Mesodermal cell (in vitro differentiated cells): Measurements from ENCODE around the gene ADARB2.
"Not testable (repeated sequence)": the region's sequence is repeated elsewhere in the genome, so short reads cannot be mapped to it uniquely, and the experiment has no call there.

Experiments
- H3K27ac ChIP-seq: 2 replicates; pipeline ENCODE4 v1.7.0; 2013; ENCODE audit warnings: mild to moderate bottlenecking, low read depth, low read length, moderate library complexity; ENCODE audit not compliant: severe bottlenecking
- H3K36me3 ChIP-seq: 2 replicates; pipeline ENCODE4 v1.7.1; 2013; ENCODE audit warnings: mild to moderate bottlenecking, low read length, moderate library complexity; ENCODE audit not compliant: control insufficient read depth, insufficient read depth
- H3K4me1 ChIP-seq: one replicate; pipeline ENCODE4 v1.7.1; 2013; ENCODE audit warnings: mild to moderate bottlenecking, low read length; ENCODE audit not compliant: insufficient read depth, control insufficient read depth, poor library complexity, severe bottlenecking
- H3K4me3 ChIP-seq: 2 replicates; pipeline ENCODE4 v1.7.0; 2013; ENCODE audit warnings: low read length, control low read depth, mild to moderate bottlenecking; ENCODE audit not compliant: insufficient read depth, poor library complexity, severe bottlenecking; ENCODE audit errors: extremely low read depth
- H3K9me3 ChIP-seq: 2 replicates; pipeline ENCODE4 v1.7.1; 2013; ENCODE audit warnings: mild to moderate bottlenecking, low read length, moderate library complexity; ENCODE audit not compliant: control insufficient read depth
- WGBS, 2 experiments: methylation state at CpG; one replicate each; pipeline ENCODE4 v1.1.5; 2013; ENCODE audit warnings: missing lambda C conversion rate in 2 of 2; ENCODE audit not compliant: insufficient coverage in 2 of 2; 5-methylcytosine and 5-hydroxymethylcytosine counted together

The ADARB2 gene

DNA sequence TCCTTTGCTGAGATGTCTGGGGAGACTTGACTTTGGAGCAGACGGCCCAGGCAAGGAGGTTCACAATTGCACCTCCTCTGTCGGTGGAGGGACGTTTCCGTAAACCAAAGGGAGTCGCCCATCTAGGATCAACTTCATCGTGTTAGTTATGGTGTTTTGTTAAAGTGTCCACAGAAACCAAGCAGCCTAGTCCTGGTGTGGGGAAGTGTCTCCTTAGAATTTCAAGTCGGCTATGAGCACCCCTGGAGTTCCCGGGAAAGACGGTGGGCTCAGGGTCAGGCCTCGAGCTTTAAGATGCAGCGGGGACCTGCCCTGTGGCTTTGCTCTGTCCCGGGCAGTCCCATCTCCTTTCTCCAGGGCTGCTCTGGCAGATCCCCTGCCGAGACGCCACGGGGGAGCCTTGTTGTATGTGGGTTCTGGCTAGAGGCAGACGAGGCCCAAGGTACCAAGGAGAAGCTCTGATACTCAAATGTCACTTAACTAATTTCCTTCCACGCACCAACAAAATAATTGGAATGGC is 319.2 kb downstream of the ADARB2 start:
- Histone ChIP-seq H3K4me3 (no peak overlapping the region), H3K36me3 (no peaks in the 10 kb centered on the region), H3K9me3 (no peaks in the 10 kb centered on the region), H3K27ac (no peak overlapping the region), H3K4me1 (no peaks in the 10 kb centered on the region)
- 89% methylated on average over 12 of the region's 17 CpGs for WGBS, 2 experiments

GRCh38 chr10:1417574-1417973 is 319.8 kb downstream of the ADARB2 start:
- Histone ChIP-seq H3K9me3 (no peaks in the 10 kb centered on the region), H3K4me3 (no peak overlapping the region), H3K27ac (no peak overlapping the region), H3K36me3 (no peaks in the 10 kb centered on the region), H3K4me1 (no peaks in the 10 kb centered on the region)
- 82 to 89% methylated on average over 6 to 7 of the region's 10 CpGs for WGBS, 2 experiments

DNA sequence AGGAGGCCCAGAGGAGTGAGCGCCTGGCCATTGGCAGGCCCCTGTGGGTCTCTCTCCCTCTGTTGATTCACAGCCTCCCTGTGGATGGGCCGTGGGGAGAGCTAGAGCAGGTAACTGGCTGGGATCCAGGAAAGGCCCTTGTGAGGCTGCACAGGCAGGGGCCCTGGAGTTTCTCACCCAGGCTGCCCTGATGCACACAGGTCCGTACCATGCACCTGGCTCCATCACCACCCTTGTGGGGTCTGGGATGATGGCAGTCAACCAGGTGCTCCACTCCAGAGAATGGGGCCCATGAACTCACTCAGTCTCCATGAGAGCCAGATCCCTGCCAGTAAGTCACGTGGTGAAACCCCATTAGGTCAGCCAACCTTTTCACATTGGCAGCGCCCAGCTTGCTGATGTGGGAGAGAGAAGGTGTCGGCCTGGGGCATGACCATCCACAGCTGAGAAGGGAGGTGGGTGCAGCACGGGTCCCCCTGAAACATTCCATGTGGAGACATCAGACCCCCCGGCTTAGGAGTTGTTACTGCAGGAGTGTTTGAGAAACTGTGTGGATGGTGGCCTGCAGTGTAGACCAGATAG is 320.8 kb downstream of the ADARB2 start:
- WGBS, 2 experiments = 89 to 95% methylated on average over 6 of the region's 8 CpGs
- no peaks in the 10 kb centered on the region for H3K9me3 ChIP-seq
- no peak overlapping the region for H3K27ac ChIP-seq
- no peaks in the 10 kb centered on the region for H3K36me3 ChIP-seq
- H3K4me1 ChIP-seq = no peaks in the 10 kb centered on the region
- no peak overlapping the region for H3K4me3 ChIP-seq

DNA sequence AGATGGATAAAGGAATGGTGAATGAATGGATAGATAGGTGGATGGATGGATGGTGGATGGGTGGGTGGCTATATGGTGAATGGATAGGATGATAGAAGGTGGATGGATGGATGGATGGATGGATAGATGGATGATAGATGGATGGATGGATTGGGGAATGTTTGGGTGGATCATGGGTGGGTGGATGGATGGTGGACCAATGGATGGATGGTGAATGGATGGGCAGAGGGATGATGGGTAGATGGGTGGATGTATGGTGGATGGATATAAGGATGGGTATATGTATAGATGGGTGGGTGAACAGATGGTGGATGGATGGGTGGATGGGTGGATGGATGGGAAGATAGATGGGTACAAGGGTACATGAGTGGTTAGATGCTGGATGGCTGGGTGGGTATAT is 322.4 kb downstream of the ADARB2 start:
- no peak overlapping the region for H3K4me3 ChIP-seq
- no peaks in the 10 kb centered on the region for H3K4me1 ChIP-seq
- H3K27ac ChIP-seq = no peak overlapping the region
- H3K9me3 ChIP-seq = no peaks in the 10 kb centered on the region
- no peaks in the 10 kb centered on the region for H3K36me3 ChIP-seq

DNA sequence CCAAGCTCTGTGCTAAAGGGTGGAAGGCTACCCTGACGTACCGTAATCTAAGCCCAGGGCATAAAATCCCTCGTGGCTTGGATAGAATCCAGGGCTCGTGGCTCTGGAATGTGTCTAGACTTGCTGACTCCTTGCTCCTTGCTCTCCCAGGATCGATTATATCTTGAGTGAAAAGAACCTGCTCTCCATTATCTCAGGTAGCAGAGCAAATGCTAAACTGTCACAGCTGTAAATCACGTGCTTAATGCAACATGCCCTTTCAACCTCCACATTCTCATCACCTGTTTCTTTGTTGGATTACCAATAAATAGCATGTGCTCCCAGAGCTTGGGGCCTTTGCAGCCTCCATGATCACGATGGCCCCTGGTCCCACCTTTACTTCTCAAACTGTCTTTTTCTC is 323.0 kb downstream of the ADARB2 start:
- H3K36me3 ChIP-seq, H3K4me3 ChIP-seq, H3K27ac ChIP-seq, H3K4me1 ChIP-seq, H3K9me3 ChIP-seq: not testable (repeated sequence)
- 83 to 92% methylated on average over 7 of the region's 7 CpGs for WGBS, 2 experiments

DNA sequence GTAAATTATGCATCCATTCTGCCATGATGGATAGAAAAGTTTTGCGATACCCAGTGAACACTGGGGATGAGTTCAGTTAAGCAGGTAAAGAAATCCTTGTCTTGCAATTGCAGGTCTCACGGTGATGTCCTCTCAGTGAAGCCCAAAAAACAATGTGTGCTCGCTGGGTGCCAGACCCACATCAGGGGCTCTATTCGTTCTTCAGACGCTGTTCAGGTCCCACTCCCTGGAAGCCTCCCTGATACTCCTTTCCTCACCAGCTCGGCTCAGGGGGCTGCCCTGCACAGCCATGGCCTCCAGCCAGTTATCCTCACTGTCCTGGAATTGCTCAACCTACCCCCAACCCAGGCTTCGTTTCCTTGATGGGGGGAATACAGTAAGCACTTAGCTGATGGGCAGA is 323.5 kb downstream of the ADARB2 start:
- H3K27ac ChIP-seq = no peak overlapping the region
- no peak overlapping the region for H3K4me3 ChIP-seq
- H3K36me3 ChIP-seq = no peaks in the 10 kb centered on the region
- H3K4me1 ChIP-seq = no peaks in the 10 kb centered on the region
- WGBS, 2 experiments = 95 to 97% methylated on average over 5 to 7 of the region's 7 CpGs
- H3K9me3 ChIP-seq = no peaks in the 10 kb centered on the region

GRCh38 chr10:1413256-1413655 is 324.1 kb downstream of the ADARB2 start:
- no peaks in the 10 kb centered on the region for H3K4me1 ChIP-seq
- H3K36me3 ChIP-seq = no peaks in the 10 kb centered on the region
- H3K27ac ChIP-seq = no peak overlapping the region
- H3K4me3 ChIP-seq = no peak overlapping the region
- WGBS, 2 experiments = 77 to 88% methylated on average over 10 to 11 of the region's 11 CpGs
- H3K9me3 ChIP-seq = no peaks in the 10 kb centered on the region

DNA sequence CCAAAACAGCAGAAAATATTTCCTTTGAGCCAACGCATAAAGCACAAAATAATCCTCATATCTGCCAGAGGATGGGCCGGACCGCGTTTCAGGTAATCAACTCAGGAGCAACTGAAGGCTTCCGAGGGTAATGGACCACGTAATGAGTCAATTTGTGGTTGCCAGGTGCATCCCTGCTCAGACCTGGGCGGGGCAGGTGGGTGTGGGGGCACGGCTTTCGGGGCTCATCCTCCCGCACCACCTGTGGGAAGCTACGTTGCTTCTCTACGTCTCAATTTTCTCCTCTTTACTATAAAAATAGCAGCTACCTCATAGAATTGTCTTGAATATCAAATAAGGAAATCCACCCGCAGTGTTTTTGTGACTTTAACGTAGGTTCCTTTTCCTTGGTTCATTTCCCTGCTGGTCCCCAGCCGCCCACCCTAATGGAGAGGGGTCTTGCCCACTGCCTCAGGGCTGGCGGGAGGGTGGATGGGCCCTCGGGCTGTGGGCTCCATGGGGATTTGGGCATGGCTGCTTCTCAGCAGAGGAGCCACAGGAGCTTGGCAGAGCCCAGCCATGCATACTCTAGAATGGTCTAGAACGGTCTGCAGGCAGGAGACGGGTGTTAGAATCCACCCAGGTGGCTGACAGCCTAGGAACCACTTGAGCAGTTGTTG is 324.7 kb downstream of the ADARB2 start:
- 84 to 88% methylated on average over 14 to 17 of the region's 19 CpGs for WGBS, 2 experiments
- Histone ChIP-seq H3K4me1 (no peaks in the 10 kb centered on the region), H3K27ac (no peak overlapping the region), H3K36me3 (no peaks in the 10 kb centered on the region), H3K9me3 (no peaks in the 10 kb centered on the region), H3K4me3 (no peak overlapping the region)

GRCh38 chr10:1411956-1412355 is 325.4 kb downstream of the ADARB2 start:
- 88 to 93% methylated on average over 15 to 16 of the region's 17 CpGs for WGBS, 2 experiments
- Histone ChIP-seq H3K27ac (no peak overlapping the region), H3K4me3 (no peak overlapping the region), H3K9me3 (no peaks in the 10 kb centered on the region), H3K36me3 (no peaks in the 10 kb centered on the region), H3K4me1 (no peaks in the 10 kb centered on the region)

GRCh38 chr10:1411451-1411850 is 325.9 kb downstream of the ADARB2 start:
- no peak overlapping the region for H3K27ac ChIP-seq
- no peak overlapping the region for H3K4me3 ChIP-seq
- 89% methylated on average over 15 to 17 of the region's 17 CpGs for WGBS, 2 experiments
- H3K4me1 ChIP-seq = no peaks in the 10 kb centered on the region
- H3K9me3 ChIP-seq = no peaks in the 10 kb centered on the region
- H3K36me3 ChIP-seq = no peaks in the 10 kb centered on the region
